Activated CD8-positive, alpha-beta T cell treated with anti-CD3 and anti-CD28 coated beads for 36 hours (primary cell): ENCODE results near the gene SNCB. TPM values are rescaled to one million over a fixed set of nuclear protein-coding genes. Genes with fewer than 3 reads are reported as not detected.

ENCODE experiments used
- ATAC-seq: fragments of 200-7000 bp; cut with Tn5 transposase; one replicate; pipeline ENCODE4 v1.10.0; 2021; ENCODE audit warnings: mild to moderate bottlenecking, moderate library complexity
- CTCF ChIA-PET: fragments of 350-600 bp; sonication (Branson Sonifier 250); formaldehyde crosslinking; loops from one replicate; lab custom pipeline; 2021; ENCODE audit warnings: antibody characterized with exemption; lab: Charles Lee
- POLR2A ChIA-PET: fragments of 350-600 bp; sonication (Branson Sonifier 250); formaldehyde crosslinking; loops from one replicate; lab custom pipeline; 2021; ENCODE audit warnings: antibody characterized with exemption; lab: Charles Lee
- DNase-seq: peaks from one replicate; pipeline ENCODE4 v3.0.0-alpha.2; 2020
- H3K27ac Mint-ChIP-seq: one replicate; pipeline ENCODE4 v1.8.0; 2021; ENCODE audit warnings: mild to moderate bottlenecking, mixed read lengths
- H3K27me3 Mint-ChIP-seq: one replicate; pipeline ENCODE4 v1.8.0; 2021; ENCODE audit warnings: mixed read lengths
- H3K36me3 Mint-ChIP-seq: one replicate; pipeline ENCODE4 v1.8.0; 2021; ENCODE audit warnings: low read depth, mixed read lengths
- H3K4me1 Mint-ChIP-seq: one replicate; pipeline ENCODE4 v1.8.0; 2021; ENCODE audit warnings: low read depth, mixed read lengths
- H3K4me3 Mint-ChIP-seq: one replicate; pipeline ENCODE4 v1.8.0; 2021; ENCODE audit warnings: mild to moderate bottlenecking, moderate library complexity, mixed read lengths
- H3K9me3 Mint-ChIP-seq: one replicate; pipeline ENCODE4 v1.8.0; 2021; ENCODE audit warnings: mixed read lengths
- CTCF ChIP-seq: fragments of 200-600 bp; IDR thresholded peaks from one replicate; pipeline ENCODE4 v1.8.0; 2022; ENCODE audit warnings: antibody characterized with exemption, mild to moderate bottlenecking
- intact Hi-C: fragments of 100-400 bp; cut with micrococcal nuclease; formaldehyde crosslinking; loops from one replicate; pipeline ENCODE4 v1.10.0; 2022
- total RNA-seq, 2 experiments: library from RNA; stranded (reverse); gene quantifications; one replicate each; pipeline ENCODE4 v1.2.3, GENCODE V29; 2021

Gene SNCB
- total RNA-seq, 2 experiments from 2014 or later = 0.69 to 0.79 TPM

- Mint-ChIP-seq H3K36me3 (no peaks in the 10 kb centered on the region), H3K4me3 (no peak overlapping the region), H3K27me3 (peaks cover 51% of the 10 kb centered on the region), H3K9me3 (no peaks in the 10 kb centered on the region), H3K27ac (no peak overlapping the region), H3K4me1 (peaks cover 18% of the 10 kb centered on the region)
- ChIA-PET POLR2A (no interaction called here), CTCF (no interaction called here)
- DNase-seq (no peak), ATAC-seq (no peak)
- no peak for TF ChIP-seq CTCF
- intact Hi-C loops = no loop called here
These were observed 15.4 kb downstream of the SNCB start for GRCh38 chr5:176614805-176615478.

- peaks cover 43% of the 10 kb centered on the region for H3K27me3 Mint-ChIP-seq
- ChIA-PET CTCF (interaction anchor here (1.4 kb wide), 2 partner anchors 16 to 48 kb away, joined by 4 read pairs; no protein-coding TSS in a partner anchor), POLR2A (no interaction called here)
- no peak overlapping the region for H3K4me3 Mint-ChIP-seq
- no peak overlapping the region for H3K27ac Mint-ChIP-seq
- TF ChIP-seq CTCF = no peak
- intact Hi-C loops = no loop called here
- ATAC-seq = no peak
- H3K4me1 Mint-ChIP-seq = peaks cover 11% of the 10 kb centered on the region
- H3K36me3 Mint-ChIP-seq = no peaks in the 10 kb centered on the region
- DNase-seq = no peak
- no peaks in the 10 kb centered on the region for H3K9me3 Mint-ChIP-seq
These were observed 17.5 kb downstream of the SNCB start for GRCh38 chr5:176612855-176613254.

GRCh38 chr5:176612008-176612407 is 18.3 kb downstream of the SNCB start:
- H3K4me1 Mint-ChIP-seq = peaks cover 11% of the 10 kb centered on the region
- TF ChIP-seq CTCF = no peak
- H3K27ac Mint-ChIP-seq = no peak overlapping the region
- H3K9me3 Mint-ChIP-seq = no peaks in the 10 kb centered on the region
- intact Hi-C loops = no loop called here
- no peaks in the 10 kb centered on the region for H3K36me3 Mint-ChIP-seq
- H3K4me3 Mint-ChIP-seq = no peak overlapping the region
- H3K27me3 Mint-ChIP-seq = peaks cover 37% of the 10 kb centered on the region
- ChIA-PET CTCF (interaction anchor here (1.4 kb wide), 1 partner anchor 16 kb away, joined by 4 read pairs; no protein-coding TSS in a partner anchor), POLR2A (no interaction called here)
- no peak for DNase-seq
- no peak for ATAC-seq

- Mint-ChIP-seq H3K27me3 (peaks cover 32% of the 10 kb centered on the region), H3K4me3 (no peak overlapping the region), H3K36me3 (no peaks in the 10 kb centered on the region), H3K27ac (no peak overlapping the region), H3K9me3 (no peaks in the 10 kb centered on the region), H3K4me1 (peaks cover 11% of the 10 kb centered on the region)
- intact Hi-C loops = no loop called here
- DNase-seq (peak; percentile 76), ATAC-seq (no peak)
- TF ChIP-seq CTCF = no peak
- POLR2A ChIA-PET = no interaction called here
- CTCF ChIA-PET = no interaction called here
These were observed 18.9 kb downstream of the SNCB start for GRCh38 chr5:176611435-176611834.

- Mint-ChIP-seq H3K4me1 (peaks cover 11% of the 10 kb centered on the region), H3K4me3 (peak overlapping the region; percentile 55), H3K9me3 (no peaks in the 10 kb centered on the region), H3K27me3 (peaks cover 26% of the 10 kb centered on the region), H3K27ac (no peak overlapping the region), H3K36me3 (no peaks in the 10 kb centered on the region)
- ATAC-seq (no peak), DNase-seq (no peak)
- CTCF ChIA-PET = interaction anchor here (2.4 kb wide), 1 partner anchor 14 kb away, joined by 6 read pairs; no protein-coding TSS in a partner anchor
- POLR2A ChIA-PET = no interaction called here
- TF ChIP-seq CTCF = no peak
- intact Hi-C loops = no loop called here
These were observed 19.9 kb downstream of the SNCB start for GRCh38 chr5:176610435-176610773.
